HFF-Myc (cell line): ENCODE data around the gene AFDN.

Experiments
- DNase-seq: peaks from one replicate; pipeline ENCODE4 v3.0.0-alpha.2; 2011; ENCODE audit warnings: low read depth; ENCODE audit errors: extremely low read depth
- H3K4me3 ChIP-seq: replicated peaks from 2 replicates; pipeline ENCODE4 v1.5.1; 2011; ENCODE audit warnings: low read depth, mild to moderate bottlenecking, control low read depth, low read length
- TF ChIP-seq, protein P1 (sequence below): IDR thresholded peaks from 2 replicates; pipeline ENCODE4 v1.5.1; 2012; ENCODE audit warnings: mild to moderate bottlenecking, low read depth, low read length, control low read depth; ENCODE audit errors: missing control alignments

Gene AFDN

DNA sequence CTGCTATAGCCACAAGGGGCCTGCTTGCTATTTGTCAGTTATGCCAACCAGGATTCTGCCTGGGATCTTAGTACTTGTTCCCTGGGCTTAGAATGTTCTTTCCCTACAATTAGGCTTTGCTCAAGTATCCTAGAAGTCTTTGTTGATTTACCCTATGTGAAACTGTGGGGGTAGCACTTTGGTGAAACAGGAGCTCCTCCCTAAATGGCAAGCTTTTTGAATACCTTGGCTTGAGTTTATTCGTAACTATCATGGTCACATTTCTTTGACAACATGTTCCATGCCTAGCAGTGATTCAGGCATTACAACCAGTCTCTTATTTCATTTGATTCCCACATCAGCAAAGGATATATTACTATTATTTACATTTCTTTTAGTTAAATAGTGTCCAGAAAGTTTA is 21.2 kb downstream of the AFDN start:
- H3K4me3 ChIP-seq: no peak overlapping the region
- DNase-seq: no peak
- TF ChIP-seq, protein P1, sequence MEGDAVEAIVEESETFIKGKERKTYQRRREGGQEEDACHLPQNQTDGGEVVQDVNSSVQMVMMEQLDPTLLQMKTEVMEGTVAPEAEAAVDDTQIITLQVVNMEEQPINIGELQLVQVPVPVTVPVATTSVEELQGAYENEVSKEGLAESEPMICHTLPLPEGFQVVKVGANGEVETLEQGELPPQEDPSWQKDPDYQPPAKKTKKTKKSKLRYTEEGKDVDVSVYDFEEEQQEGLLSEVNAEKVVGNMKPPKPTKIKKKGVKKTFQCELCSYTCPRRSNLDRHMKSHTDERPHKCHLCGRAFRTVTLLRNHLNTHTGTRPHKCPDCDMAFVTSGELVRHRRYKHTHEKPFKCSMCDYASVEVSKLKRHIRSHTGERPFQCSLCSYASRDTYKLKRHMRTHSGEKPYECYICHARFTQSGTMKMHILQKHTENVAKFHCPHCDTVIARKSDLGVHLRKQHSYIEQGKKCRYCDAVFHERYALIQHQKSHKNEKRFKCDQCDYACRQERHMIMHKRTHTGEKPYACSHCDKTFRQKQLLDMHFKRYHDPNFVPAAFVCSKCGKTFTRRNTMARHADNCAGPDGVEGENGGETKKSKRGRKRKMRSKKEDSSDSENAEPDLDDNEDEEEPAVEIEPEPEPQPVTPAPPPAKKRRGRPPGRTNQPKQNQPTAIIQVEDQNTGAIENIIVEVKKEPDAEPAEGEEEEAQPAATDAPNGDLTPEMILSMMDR: no peak

DNA sequence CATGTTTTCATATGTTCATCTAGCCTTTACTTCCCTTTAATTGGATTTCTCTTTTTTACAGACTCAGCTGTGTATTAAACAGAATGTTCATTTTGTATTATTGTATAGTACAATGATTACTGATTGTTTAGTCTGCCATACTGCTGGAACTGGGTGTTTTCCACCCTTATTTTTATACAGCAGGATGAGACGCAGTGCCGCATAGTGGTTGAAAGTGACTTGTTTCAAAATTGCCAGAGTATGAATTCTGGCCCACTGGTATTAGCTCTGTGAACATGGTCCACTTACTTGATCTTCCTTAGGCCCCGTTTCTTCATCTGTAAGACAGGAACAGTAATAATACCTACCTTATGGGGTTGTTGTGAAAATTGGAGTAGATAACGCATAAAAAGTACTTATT is 22.1 kb downstream of the AFDN start:
- no peak overlapping the region for H3K4me3 ChIP-seq
- DNase-seq: no peak
- TF ChIP-seq, protein P1: no peak

DNA sequence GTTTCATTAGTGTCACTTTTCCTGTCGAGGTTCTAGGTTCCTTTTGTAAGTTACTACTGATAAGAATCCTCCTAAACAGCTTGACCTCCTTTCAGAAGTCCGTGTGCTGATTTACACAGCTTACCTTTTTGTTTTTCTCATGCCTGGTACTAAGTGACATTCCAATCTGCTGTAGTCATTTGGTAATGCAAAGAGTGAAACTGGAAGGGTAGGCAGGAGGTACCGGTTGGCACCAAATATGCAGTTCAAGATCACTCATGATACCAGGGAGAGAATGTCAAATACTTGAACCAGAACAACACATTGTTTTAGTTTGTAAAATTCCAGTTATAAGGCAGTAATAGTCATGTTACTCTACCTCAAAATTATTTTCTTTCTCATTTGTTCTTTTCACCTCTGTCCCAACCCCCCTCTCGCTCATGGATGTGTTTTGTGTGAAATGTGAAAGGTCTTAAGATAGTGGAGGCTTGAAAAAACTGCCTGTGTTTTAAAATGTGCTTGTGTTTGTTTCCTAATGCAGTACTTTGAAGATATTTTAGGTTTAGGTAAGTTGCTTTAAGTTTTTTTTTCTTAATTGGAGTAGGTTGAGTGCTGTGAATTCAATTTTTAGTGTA is 23.2 kb downstream of the AFDN start:
- TF ChIP-seq, protein P1: no peak
- H3K4me3 ChIP-seq: no peak overlapping the region
- DNase-seq: no peak

DNA sequence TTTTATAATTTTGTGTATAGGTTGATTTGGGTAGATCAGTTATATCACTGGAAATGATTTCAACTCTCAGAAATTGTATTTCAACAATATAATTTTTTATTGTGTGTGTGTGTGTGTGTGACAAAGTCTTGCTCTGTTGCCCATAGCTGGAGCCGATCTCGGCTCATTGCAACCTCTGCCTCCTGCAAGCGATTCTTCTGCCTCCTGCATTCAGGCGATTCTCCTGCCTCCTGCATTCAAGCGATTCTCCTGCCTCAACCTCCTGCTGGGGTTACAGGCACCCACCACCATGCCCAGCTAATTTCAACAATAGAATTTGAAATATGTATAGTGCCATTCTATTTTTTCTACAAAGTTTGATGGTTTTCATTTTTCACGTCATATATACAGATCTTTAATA is 24.1 kb downstream of the AFDN start:
- no peak overlapping the region for H3K4me3 ChIP-seq
- no peak for DNase-seq
- TF ChIP-seq, protein P1: no peak

DNA sequence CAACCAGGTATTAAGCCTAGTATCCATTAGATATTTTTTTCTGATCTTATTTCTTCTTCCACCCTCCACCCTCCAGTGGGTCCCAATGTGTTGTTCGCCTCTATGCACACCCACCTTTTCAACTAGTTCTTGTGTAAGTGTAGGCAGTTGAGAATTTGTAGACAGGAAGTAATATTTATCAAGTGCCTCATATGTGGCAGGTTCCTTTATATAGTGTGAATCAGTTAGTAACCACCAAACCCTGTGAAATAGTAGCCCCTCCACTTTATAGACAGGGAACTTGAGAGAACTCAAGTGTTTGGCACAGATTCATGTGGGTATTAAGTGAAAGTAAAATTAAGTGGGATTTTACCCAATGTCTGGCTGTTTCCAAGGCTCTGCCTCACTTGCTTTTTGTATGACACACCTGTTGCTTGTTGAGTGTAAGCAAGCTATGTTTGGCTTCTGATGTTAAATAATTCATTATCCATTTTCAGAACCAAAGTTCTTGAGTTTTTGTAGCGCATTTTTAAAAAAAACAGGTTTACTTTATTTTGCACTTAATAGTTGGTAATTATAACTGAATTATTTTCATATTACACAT is 24.8 kb downstream of the AFDN start:
- no peak for DNase-seq
- H3K4me3 ChIP-seq: no peak overlapping the region
- TF ChIP-seq, protein P1: no peak

DNA sequence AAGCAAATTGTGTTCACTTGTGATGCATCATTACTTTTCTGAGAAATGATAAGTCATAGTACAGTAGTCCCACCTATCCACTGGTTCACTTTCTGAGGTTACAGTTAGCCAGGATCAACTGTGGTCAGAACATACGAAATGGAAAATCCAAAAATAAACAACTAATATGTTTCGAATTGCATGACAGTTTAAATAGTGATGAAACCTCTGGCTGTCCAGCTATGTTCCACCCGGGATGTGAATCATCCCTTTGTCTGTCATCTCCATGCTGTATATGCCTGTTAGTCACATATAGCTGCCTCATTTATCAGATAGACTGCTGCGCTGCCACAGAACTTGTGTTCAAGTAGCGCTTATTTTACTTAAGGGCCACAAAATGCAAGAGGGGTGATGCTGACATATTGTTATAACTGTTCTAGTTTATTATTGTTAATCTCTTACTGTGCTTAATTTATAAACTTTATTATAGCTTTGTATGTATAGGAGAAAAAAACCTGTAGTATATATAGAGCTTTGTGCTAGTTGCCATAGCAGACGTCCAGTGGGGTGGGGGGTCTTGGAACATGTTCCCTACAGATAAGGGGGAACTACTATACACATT is 29.2 kb downstream of the AFDN start:
- TF ChIP-seq, protein P1: no peak
- no peak overlapping the region for H3K4me3 ChIP-seq
- DNase-seq: peak; percentile 54
